Liver (tissue), 9 donors: Measurements from ENCODE around the gene OTOP2. TPM values are rescaled to one million over a fixed set of nuclear protein-coding genes. Genes with fewer than 3 reads are reported as not detected.

Experiments used
- DNase-seq: peaks from one replicate; pipeline ENCODE4 v3.0.0-alpha.2; 2017; ENCODE audit warnings: low spot score
- H3K27ac ChIP-seq, 2 donors: one replicate each; pipeline ENCODE4 v1.7.0; 2013; ENCODE audit warnings: inconsistent platforms in 2 of 2, low read length in 2 of 2, control low read depth in 1 of 2, low read depth in 1 of 2, mild to moderate bottlenecking in 1 of 2
- H3K27me3 ChIP-seq, 4 donors: one replicate each; pipeline versions ENCODE4 v1.6.1 to v1.7.0; 2013; ENCODE audit warnings: low read length in 3 of 4, inconsistent platforms in 1 of 4, mild to moderate bottlenecking in 1 of 4, moderate library complexity in 1 of 4; ENCODE audit not compliant: control insufficient read depth in 4 of 4, insufficient read depth in 4 of 4
- H3K36me3 ChIP-seq, 4 donors: one replicate each; pipeline versions ENCODE4 v1.6.1 to v1.7.0; 2013; ENCODE audit warnings: low read length in 3 of 4, mild to moderate bottlenecking in 3 of 4, low read depth in 1 of 4, moderate library complexity in 1 of 4; ENCODE audit not compliant: control insufficient read depth in 4 of 4, insufficient read depth in 3 of 4
- H3K4me1 ChIP-seq, 4 donors: one replicate each; pipeline versions ENCODE4 v1.6.1 to v1.7.0; 2013; ENCODE audit warnings: low read length in 3 of 4, mild to moderate bottlenecking in 3 of 4, moderate library complexity in 1 of 4; ENCODE audit not compliant: control insufficient read depth in 4 of 4, insufficient read depth in 4 of 4
- H3K4me3 ChIP-seq, 3 donors: one replicate each; pipeline versions ENCODE4 v1.6.1 to v1.7.0; 2013; ENCODE audit warnings: low read length in 3 of 3, control low read depth in 1 of 3, low read depth in 1 of 3, mild to moderate bottlenecking in 1 of 3
- H3K9ac ChIP-seq, 2 donors: one replicate each; pipeline ENCODE4 v1.7.0; 2013; ENCODE audit warnings: low read length in 2 of 2, mild to moderate bottlenecking in 2 of 2, moderate library complexity in 2 of 2, control low read depth in 1 of 2, low read depth in 1 of 2
- H3K9me3 ChIP-seq, 4 donors: one replicate each; pipeline versions ENCODE4 v1.6.1 to v1.7.0; 2013; ENCODE audit warnings: low read length in 3 of 4; ENCODE audit not compliant: control insufficient read depth in 4 of 4
- EGR1 ChIP-seq, 2 donors: IDR thresholded peaks; 2 replicates each; pipeline ENCODE4 v1.6.1; 2016 to 2018; ENCODE audit warnings: antibody characterized with exemption in 2 of 2, low read depth in 2 of 2
- FOXA1 ChIP-seq: IDR thresholded peaks from 2 replicates; pipeline ENCODE4 v1.6.1; 2016; ENCODE audit warnings: antibody characterized with exemption
- FOXA2 ChIP-seq: IDR thresholded peaks from 2 replicates; pipeline ENCODE4 v1.6.1; 2016; ENCODE audit warnings: antibody characterized with exemption
- GABPA ChIP-seq, 2 donors: IDR thresholded peaks in 1 of 2; conservative IDR thresholded peaks in 1 of 2; 2 replicates each; pipeline ENCODE4 v1.6.1; 2016; ENCODE audit warnings: antibody characterized with exemption in 2 of 2, mild to moderate bottlenecking in 1 of 2, moderate library complexity in 1 of 2
- HNF4G ChIP-seq: IDR thresholded peaks from 2 replicates; pipeline ENCODE4 v1.6.1; 2016; ENCODE audit warnings: antibody characterized with exemption
- NR2F2 ChIP-seq: IDR thresholded peaks from 2 replicates; pipeline ENCODE4 v1.6.1; 2016; ENCODE audit warnings: antibody characterized with exemption
- RAD21 ChIP-seq, 2 donors: IDR thresholded peaks; 2 replicates each; pipeline ENCODE4 v1.6.1; 2016; ENCODE audit warnings: antibody characterized with exemption in 2 of 2, mild to moderate bottlenecking in 2 of 2
- YY1 ChIP-seq: IDR thresholded peaks from 2 replicates; pipeline ENCODE4 v1.6.1; 2016; ENCODE audit warnings: antibody characterized with exemption, mild to moderate bottlenecking
- ZBTB33 ChIP-seq: IDR thresholded peaks from 2 replicates; pipeline ENCODE4 v1.6.1; 2016; ENCODE audit warnings: antibody characterized with exemption
- WGBS: extraction: QIAGEN DNeasy Blood & Tissue Kit; methylation state at CpG from one replicate; pipeline ENCODE4 v1.1.7; 2013; 5-methylcytosine and 5-hydroxymethylcytosine counted together
- polyA plus RNA-seq, 2 donors: library from polyadenylated mRNA; stranded (reverse) in 1 of 2; unstranded in 1 of 2; fragments of 200-250 nt in 1 of 2; fragments of >200 nt in 1 of 2; fragmentation: Nextera tagmentation in 1 of 2; extraction: Ambion mirVana in 1 of 2; gene quantifications; one replicate each; pipeline versions ENCODE4 v1.2.1 to v1.2.3, GENCODE V29; 2013 to 2015
- total RNA-seq, 2 donors: library from RNA; depleted of rRNA; stranded (reverse); fragments of >200 nt; gene quantifications; one replicate each; pipeline ENCODE4 v1.2.3, GENCODE V29; 2014
- TF ChIP-seq, protein P1 (sequence below): IDR thresholded peaks from 2 replicates; pipeline ENCODE4 v1.6.1; 2016; ENCODE audit warnings: antibody characterized with exemption
- TF ChIP-seq, protein P2 (sequence below): IDR thresholded peaks from 2 replicates; pipeline ENCODE4 v1.6.1; 2016; ENCODE audit warnings: antibody characterized with exemption, mild to moderate bottlenecking
- donor health status: healthy.
- donor health status: healthy.
- donor health status: healthy.
- donor health status: healthy.
- donor health status: healthy.

OTOP2 gene
- total and polyA plus RNA-seq, 4 donors = not detected

DNA sequence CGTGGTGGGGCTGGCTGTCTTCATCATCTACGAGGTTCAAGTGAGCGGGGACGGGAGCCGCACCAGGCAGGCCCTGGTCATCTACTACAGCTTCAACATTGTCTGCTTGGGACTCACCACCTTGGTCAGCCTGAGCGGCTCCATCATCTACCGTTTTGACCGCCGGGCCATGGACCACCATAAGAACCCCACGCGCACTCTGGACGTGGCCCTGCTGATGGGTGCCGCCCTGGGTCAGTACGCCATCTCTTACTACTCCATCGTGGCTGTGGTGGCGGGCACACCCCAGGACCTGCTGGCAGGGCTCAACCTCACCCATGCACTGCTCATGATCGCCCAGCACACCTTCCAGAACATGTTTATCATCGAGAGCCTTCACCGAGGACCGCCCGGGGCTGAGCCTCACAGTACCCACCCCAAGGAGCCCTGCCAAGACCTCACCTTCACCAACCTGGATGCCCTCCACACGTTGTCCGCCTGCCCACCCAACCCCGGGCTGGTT, 6.5 kb downstream of the OTOP2 start:
- Histone ChIP-seq H3K4me3 (no peak overlapping the region), H3K36me3 (no peaks in the 10 kb centered on the region), H3K9ac (no peak overlapping the region), H3K27me3 (peaks cover 0 to 8% (median 4%) of the 10 kb centered on the region in 4 donors), H3K27ac (no peak overlapping the region), H3K9me3 (no peaks in the 10 kb centered on the region), H3K4me1 (peaks cover 0 to 3% (median under 1%) of the 10 kb centered on the region in 4 donors)
- DNase-seq = no peak
- TF ChIP-seq GABPA (IDR thresholded peaks at IDR 0.05 in 1 of 2, conservative IDR thresholded peaks at IDR 0.05 in 1 of 2) = no peak
- TF ChIP-seq, protein P1, sequence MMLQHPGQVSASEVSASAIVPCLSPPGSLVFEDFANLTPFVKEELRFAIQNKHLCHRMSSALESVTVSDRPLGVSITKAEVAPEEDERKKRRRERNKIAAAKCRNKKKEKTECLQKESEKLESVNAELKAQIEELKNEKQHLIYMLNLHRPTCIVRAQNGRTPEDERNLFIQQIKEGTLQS = no peak
- no peak for TF ChIP-seq HNF4G
- no peak for TF ChIP-seq RAD21 (IDR thresholded peaks at IDR 0.05)
- no peak for TF ChIP-seq EGR1 (IDR thresholded peaks at IDR 0.05; ENCODE audit: low read depth in 2 of 2)
- TF ChIP-seq FOXA2 = no peak
- TF ChIP-seq NR2F2 = no peak
- no peak for TF ChIP-seq FOXA1
- 90% methylated on average over 24 of the region's 24 CpGs for WGBS

GRCh38 chr17:74935048-74935447, 11.0 kb downstream of the OTOP2 start:
- peaks cover 0 to 7% (median 2%) of the 10 kb centered on the region in 4 donors for H3K4me1 ChIP-seq
- H3K9me3 ChIP-seq = no peaks in the 10 kb centered on the region
- WGBS = 64% methylated on average over 3 of the region's 3 CpGs
- no peak for DNase-seq
- peaks cover 2 to 14% (median 4%) of the 10 kb centered on the region in 4 donors for H3K27me3 ChIP-seq
- no peak overlapping the region for H3K4me3 ChIP-seq
- no peak overlapping the region for H3K27ac ChIP-seq
- H3K36me3 ChIP-seq = no peaks in the 10 kb centered on the region
- H3K9ac ChIP-seq = no peak overlapping the region
- no peak for TF ChIP-seq YY1
- TF ChIP-seq EGR1 (IDR thresholded peaks at IDR 0.05; ENCODE audit: low read depth in 2 of 2) = no peak
- no peak for TF ChIP-seq FOXA1
- TF ChIP-seq, protein P2, sequence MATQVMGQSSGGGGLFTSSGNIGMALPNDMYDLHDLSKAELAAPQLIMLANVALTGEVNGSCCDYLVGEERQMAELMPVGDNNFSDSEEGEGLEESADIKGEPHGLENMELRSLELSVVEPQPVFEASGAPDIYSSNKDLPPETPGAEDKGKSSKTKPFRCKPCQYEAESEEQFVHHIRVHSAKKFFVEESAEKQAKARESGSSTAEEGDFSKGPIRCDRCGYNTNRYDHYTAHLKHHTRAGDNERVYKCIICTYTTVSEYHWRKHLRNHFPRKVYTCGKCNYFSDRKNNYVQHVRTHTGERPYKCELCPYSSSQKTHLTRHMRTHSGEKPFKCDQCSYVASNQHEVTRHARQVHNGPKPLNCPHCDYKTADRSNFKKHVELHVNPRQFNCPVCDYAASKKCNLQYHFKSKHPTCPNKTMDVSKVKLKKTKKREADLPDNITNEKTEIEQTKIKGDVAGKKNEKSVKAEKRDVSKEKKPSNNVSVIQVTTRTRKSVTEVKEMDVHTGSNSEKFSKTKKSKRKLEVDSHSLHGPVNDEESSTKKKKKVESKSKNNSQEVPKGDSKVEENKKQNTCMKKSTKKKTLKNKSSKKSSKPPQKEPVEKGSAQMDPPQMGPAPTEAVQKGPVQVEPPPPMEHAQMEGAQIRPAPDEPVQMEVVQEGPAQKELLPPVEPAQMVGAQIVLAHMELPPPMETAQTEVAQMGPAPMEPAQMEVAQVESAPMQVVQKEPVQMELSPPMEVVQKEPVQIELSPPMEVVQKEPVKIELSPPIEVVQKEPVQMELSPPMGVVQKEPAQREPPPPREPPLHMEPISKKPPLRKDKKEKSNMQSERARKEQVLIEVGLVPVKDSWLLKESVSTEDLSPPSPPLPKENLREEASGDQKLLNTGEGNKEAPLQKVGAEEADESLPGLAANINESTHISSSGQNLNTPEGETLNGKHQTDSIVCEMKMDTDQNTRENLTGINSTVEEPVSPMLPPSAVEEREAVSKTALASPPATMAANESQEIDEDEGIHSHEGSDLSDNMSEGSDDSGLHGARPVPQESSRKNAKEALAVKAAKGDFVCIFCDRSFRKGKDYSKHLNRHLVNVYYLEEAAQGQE = no peak
- TF ChIP-seq ZBTB33 = no peak
